ENCODE measurements around the gene PLPP4. TPM values are rescaled to one million over a fixed set of nuclear protein-coding genes. Genes with fewer than 3 reads are reported as not detected.

Gene PLPP4
- total RNA-seq, 1 experiment from 2014 or later = 14.7 TPM

DNA sequence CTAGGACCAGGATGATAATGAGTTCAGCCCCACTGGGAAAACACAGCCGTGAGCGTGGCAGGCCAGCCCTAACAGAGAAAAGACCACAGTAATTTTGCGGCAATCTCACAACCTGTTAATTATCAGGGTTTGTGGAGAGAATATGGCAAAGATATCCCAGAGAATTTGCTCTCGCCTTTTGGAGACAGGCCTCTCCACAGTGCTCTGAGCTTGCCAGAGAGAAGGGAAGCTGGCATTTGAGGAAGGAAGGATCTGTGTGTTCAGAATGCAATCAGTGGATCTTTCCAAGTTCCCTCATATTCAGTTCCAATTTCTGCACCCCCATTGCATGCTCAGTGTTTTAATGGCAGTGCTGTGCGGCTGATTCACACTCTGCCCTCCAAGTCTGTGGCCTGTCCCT lies 60.2 kb downstream of the PLPP4 start:
- no peak for DNase-seq (ENCODE audit: low spot score)

DNA sequence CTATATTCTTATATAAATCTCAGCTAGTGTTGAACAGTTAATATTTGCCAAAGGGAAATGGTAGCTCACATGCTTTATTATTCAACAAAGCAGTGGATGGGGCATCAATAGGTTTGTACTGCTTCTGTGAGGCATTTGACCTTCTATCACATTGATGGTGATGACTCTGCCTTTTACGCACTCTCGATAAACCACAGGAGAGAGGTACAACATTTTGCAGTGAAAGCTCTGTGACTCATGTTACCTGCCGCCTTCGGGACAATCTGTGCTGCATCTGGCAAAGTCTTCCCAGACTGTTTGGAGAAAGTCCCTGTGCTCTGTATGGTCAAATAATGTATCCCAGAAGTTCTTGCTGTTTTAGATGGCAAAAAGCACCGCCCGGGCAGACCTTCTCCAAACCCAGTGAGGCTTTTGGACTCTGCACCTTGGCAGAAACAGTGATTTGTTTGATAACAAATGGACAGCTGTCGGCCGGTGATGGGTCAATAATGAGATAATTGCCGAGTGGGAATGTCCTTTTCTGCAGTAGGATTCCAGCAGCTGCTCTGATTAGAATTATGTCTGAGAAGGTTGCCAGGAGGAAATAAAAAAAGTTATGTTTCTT lies 61.0 kb downstream of the PLPP4 start:
- no peak for DNase-seq (ENCODE audit: low spot score)

DNA sequence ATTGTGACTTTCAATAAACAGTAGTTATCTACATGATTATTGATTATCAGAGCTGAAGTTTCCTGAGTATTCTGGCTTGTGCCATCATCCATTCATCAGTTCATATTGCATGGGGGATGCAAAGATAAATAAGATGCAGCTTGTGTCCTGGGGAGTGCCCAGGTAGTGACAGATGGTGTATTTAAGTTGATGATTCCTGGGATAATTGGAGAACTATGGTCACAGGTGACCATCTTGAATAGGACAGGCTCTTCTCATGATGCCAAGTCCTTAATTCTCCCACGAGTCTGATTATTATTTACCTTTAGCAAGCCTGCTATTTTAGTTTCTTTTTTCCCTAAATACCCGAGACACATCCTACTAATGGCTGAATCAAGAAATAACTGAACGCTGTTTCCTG lies 64.9 kb downstream of the PLPP4 start:
- no peak for DNase-seq (ENCODE audit: low spot score)

DNA sequence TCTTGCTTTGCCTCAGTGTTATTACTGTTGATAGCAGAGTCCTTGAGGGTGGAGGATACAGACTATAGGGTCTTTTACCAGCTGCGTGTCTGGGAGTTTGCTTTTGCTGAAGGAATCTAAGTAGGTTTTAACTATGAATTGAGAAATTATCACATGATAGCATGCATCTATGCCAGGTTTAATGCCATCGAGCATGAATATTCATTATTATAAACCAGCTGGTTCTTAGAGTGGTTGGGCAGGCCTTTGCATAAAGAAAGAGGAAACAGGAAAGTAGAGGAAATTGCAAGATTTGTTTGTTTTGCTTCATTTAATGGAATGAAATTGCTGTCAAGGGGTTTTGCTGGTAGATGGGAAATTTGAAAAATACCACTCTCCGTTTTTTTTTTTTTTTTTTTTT lies 70.7 kb downstream of the PLPP4 start:
- DNase-seq (ENCODE audit: low spot score) = no peak

DNA sequence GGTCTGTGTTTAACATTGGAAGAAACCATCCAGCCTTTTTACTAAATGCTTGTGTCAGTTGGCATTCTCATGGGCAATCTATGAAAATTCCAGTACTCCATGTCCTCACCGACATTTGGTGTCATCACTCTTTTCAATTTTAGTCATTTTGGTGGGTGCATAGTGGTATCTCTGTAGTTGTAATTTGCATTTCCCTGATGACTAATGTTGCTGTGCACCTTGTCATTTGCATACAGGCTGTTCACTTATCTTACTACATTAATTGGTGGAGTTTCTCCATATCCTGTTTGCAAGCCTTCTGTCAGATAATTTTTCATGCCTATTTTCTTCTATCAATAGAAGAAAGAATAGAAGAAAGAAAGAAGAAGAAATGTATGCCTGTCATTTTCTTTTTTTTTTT lies 73.7 kb downstream of the PLPP4 start:
- no peak for DNase-seq (ENCODE audit: low spot score)

DNA sequence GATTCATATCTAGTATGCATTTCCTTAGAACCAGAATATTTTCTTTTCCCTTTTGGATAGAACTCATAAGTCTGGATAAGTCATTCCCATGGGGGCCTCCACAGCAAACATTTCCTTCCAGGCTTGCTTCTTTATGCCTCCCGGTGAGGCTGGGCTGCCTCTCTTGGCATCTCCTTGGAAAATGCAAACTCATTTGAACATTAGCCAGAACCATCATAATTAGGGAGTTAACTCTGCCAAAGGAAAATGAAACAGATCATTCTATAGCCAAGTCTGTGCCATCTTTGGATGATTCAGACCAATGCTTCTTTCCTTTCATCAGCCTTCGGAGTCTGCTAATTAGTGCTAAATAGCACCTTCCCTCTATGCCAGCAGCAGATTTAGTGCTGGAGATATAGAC lies 81.1 kb downstream of the PLPP4 start:
- DNase-seq (ENCODE audit: low spot score) = no peak

DNA sequence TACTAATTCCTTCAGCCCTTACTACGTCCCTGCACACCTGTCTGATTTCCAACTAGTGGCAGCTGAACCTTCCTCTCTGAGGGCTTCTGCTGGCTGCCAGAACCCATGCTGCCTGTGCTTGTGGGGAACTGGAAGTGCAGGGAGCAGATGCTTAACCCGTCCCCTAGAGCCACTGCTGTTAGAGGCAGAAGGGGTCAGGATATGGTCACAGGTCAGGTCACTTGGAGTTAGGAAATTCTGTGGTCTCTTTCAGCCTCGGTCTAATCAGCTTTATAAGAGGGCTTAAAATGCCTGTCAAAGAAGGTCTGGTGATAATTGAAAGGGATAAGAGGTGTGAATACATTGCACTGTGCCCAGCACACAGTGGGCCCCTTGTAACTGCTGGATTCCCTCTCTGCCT lies 82.0 kb downstream of the PLPP4 start:
- DNase-seq (ENCODE audit: low spot score) = no peak

DNA sequence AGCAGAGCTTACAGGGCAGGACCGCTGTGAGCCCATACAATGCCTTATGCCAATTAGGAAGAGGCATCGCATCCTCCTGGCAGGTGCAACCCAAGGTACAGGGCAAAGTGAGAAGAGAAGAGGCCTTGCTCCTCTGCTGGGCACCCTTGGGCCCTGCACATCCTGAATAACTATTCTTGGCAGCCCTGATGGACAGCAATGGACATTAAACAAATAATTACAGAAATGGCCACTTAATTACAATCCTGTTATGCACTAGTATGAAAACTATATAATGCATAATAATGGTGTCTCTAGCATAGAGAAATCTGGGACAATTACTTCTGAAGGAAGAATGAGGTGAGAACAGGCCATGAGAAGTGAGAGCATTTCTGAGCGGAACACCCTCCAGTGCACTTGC lies 83.5 kb downstream of the PLPP4 start:
- DNase-seq (ENCODE audit: low spot score) = no peak

DNA sequence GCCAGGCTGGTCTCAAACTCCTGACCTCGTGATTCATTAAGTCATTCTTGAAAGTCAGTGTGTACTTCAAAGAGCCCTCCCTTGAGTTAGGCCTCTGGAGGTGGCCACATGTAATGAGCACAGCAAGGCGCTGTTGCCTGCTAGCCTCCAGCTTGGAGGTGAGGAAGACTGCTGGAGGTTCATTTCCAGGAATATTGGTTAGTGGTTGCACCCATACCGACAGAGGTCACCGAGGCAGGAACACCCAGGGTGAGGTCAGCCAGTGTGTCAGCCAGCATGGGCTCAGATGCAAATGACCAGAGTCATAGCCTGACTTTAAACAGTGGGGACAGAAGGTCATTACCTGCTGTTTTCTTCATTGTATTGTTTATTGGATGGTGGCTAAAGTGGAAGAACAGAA lies 85.0 kb downstream of the PLPP4 start:
- no peak for DNase-seq (ENCODE audit: low spot score)

DNA sequence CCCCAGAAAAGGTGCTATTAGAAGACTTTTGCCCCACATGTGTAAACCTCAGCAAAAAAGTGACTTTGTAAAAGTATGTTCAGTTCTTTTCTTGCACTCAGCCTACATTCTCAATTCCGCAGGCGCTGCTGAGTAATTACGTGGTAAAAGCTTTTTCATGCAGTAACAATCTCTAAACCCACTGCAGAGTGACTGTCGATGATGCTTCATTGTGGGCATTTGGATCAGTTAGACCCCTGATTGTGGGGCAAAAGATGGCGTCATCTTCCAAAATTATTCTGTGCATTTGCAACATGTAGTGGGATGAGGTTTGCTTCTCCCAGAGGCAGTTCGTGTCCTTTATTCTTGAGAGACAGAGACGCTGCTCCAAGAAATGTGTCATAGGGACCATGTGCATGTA lies 85.6 kb downstream of the PLPP4 start:
- no peak for DNase-seq (ENCODE audit: low spot score)

DNA sequence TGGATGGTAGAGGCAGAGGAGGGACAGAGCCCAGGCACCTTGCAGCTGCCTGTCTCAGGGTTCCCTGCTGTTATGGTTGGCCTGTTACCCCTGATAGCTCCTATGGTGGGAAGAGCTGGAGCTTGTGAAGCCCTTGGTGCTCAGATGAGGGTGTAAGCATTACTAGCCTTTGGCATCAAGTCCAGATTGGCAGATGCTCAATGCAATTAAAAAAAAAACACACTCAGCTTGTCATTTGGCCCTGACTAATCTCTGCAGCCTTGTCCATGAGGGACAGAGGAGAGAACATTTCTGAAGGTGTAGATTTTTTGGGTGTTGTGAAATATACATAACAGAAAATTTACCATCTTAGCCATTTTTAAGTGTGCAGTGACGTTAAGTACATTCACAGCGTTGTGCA lies 86.3 kb downstream of the PLPP4 start:
- no peak for DNase-seq (ENCODE audit: low spot score)

DNA sequence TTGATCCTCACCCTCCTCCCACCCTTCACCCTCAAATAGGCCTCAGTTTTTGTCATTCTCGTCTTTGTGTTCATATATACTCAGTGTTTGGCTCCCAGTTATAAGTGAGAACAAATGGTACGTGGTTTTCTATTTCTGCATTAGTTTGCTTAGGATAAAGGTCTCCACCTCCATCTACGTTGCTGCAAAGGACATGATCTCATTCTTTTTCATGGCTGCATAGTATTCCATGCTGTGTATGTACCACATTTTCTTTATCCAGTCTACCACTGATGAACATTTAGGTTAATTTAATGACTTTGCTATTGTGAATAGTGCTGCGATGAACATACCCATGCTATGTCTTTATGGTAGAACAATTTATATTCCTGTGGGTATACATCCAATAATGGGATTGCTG lies 91.2 kb downstream of the PLPP4 start:
- DNase-seq (ENCODE audit: low spot score) = no peak

DNA sequence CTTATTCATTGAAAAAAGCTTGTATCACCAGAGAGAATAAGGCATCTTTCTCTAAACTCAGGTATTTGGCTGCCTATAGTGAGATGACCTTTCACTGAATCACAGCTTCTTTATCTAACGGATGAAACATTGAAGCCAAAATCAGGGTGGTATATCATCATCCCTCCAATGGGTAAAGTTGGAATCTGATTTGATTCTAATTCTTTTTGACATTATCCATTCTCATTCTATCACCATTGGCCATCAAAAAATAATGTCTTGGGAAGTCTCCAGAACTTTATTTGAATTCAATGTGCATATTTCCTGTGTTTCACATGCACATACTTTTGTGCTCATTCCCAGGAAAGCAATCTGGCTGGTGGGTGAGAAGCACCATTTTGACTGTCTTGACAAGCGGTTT lies 95.2 kb downstream of the PLPP4 start:
- no peak for DNase-seq (ENCODE audit: low spot score)

DNA sequence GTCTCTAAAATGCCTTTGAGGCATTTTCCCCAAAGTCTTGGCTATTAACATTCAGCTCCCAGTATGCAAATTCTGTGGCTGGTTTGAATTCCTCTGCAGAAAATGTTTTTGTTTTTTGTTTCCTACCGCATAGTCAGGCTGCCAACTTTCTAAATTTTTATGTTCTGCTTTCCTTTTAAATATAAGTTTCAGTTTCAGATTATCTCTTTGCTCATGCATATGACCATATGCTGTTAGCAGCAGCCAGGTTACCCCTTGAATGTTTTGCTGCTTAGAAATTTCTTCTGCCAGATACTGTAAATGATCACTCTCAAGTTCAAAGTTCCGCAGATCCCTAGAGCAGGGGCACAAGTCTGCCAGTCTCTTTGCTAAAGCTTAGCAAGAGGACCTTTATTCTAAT lies 96.9 kb downstream of the PLPP4 start:
- DNase-seq (ENCODE audit: low spot score) = no peak

DNA sequence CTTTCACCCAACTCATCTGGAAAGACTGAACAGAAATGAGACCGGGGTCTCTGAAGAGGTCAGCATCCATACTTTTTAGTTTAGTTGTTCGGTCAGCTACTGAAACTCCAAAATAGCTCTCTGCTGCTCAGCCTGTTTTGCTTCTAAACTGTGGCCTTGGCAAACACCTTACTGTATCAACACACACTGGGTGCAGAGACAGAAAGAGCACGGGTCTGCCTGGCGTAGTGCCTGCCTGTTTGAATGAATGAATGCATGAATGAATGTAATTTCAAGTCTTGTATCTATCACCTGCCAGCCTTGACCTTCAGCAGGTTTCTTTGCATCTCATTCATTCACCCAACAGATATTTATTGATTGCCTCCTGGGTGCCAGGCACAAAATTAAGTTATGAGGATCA lies 98.4 kb downstream of the PLPP4 start:
- no peak for DNase-seq (ENCODE audit: low spot score)

DNA sequence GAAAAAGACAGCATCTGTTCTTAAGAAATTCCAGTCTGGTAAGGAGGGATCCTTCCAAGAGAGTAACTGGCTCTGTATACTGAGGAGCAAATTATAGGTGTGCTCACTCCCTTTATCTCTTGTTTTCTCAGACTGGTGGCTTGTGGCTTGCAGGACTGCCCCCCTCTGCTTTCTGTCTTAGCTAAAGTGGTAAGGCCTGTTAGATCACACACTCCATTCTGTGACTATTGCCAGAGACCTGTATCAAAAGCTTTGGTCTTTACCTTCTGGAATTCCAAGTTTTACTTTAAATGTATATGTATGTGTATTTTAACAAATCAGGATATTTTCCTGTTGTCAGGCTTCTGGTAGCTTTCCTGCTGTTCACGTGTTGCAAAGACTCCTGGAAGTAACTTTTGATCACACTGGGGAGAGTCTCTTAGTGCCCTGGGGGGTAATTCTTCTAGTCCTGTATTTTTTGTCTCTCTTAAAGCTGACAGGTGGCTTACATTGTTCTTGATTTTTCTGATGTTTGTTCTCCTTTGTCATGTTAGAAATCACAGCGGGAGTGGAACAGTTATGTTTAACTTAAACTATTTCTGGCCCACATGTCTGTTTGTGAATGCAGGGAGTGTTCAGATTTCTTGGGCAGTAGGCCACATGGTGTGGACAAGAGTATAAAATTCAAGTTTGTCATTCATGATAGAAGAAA lies 99.0 kb downstream of the PLPP4 start:
- no peak for DNase-seq (ENCODE audit: low spot score)

DNA sequence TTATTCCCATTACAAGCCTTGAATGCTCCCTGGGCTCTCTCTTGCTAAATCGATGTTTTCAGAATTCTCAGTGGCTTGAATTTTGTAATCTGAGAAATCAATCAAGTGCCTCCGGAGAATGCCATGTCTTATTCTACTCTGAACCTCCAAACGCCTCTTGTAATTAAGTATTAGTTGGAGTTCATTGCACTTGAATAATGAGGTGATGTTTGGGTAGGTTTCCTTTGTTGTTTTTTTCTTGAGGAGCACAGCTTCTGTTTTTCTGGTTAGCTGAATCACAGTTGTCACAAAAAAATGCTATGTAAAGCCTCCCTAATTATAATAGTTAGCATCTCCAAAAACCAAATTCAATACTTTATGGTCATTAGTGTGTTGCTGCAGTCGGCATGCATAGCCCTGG lies 100.3 kb downstream of the PLPP4 start:
- DNase-seq (ENCODE audit: low spot score) = no peak

DNA sequence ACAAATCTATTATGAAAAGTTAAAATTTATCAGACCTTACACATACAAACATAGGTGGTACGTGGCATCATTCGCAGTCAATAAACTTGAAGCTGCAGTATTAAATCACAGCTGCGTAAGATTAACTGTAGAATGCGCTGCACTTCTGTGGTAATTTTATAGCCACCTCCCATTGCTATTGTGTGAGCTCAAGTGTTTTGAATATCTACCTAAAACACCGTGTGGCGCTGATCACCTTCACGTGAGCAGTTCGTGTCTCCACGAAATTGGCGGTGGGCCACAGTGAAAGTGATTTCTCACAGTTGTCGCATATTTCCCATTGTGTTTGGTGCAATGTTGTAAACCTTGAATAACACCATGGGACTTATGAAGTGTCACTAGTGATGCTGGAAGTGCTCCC lies 102.8 kb downstream of the PLPP4 start:
- DNase-seq (ENCODE audit: low spot score) = no peak

DNA sequence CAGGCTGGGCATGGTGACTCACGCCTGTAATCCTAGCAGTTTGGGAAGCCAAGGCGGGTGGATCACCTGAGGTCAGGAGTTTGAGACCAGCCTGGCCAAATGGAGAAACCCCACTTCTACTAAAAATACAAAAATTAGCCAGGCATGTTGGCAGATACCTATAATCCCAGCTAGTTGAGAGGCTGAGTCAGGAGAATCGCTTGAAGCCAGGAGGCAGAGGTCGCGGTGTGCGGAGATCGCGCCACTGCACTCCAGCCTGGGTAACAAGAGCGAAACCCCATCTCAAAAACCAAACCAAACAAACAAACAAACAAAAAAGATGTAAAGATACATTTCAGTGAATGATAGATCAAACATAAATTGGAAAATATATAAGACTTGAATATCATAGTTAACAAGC lies 105.9 kb downstream of the PLPP4 start:
- no peak for DNase-seq (ENCODE audit: low spot score)

DNA sequence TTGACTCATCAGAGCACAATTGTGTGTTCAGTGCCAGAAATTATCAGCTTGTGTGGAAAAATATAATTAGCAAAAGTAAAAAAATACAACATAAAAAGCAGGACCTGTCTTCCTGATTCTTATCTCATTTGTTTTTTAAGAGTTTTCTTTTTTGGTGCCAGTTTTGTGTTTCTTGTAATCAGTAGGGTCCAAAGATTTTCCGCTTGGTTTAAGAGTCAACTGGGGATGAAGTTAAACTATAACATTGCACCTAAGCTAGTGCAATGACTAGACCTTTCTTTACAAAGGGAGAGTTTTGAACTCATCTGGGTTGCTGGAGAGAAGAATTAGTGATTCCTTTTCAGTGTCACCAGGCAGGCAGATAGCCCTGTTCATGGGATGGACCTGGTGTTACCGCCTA lies 113.4 kb downstream of the PLPP4 start:
- no peak for DNase-seq (ENCODE audit: low spot score)

DNA sequence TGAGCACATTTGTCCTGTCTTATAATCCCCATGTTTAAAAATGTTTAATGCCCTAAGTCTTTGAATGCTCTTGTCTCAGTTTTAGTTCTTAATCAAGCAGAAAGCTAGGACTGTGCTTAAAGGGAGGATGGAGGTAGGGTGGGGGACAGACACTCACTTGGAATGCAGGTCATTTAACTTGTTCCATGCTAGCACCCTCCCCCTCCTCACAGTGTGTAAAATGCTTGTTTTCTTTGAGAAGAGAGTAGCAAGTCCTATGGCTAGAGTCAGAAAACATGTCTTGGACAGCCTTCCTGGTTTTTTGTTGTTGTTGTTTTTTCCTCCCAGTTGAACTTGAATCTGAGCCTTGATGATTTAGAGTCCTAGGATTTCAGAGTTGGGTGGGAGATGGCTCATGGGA lies 114.2 kb downstream of the PLPP4 start:
- no peak for DNase-seq (ENCODE audit: low spot score)

DNA sequence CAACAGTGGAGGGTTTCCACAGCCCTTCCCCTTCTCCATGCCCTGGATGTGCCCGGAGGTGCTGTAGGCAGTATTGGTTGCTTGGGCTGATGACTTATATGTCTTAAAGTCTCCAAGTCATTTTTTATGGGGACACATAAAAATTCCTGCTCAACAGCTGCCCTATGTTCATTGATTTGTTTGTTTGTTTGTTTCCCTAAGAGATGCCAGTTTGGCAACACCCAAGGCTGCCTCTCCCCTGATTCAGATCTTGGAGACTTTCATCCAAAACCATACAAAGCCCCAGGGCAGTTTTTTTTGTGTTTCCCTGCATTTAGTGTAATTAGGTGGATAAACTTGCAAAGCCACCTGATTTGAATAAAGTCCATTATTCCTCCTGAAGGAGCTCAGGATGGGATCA lies 115.3 kb downstream of the PLPP4 start:
- DNase-seq (ENCODE audit: low spot score) = no peak

DNA sequence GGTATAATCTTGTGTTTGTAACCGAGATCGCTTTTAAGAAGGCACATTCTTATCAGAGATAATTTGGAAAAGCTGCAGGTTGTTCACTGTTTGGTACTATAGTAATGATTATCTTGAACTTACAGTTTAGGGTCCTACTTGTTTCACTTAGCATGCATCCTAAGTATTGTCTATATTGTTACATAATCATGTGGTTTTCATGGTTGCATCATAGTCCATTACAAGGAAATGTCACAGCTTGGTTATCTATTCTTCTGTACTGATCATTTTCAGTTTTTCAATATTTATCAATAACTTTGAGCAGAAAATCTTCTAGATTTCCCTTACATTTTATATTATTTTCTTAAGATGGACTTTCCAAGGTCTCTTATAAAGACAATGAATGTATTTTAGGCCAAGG lies 116.3 kb downstream of the PLPP4 start:
- no peak for DNase-seq (ENCODE audit: low spot score)

DNA sequence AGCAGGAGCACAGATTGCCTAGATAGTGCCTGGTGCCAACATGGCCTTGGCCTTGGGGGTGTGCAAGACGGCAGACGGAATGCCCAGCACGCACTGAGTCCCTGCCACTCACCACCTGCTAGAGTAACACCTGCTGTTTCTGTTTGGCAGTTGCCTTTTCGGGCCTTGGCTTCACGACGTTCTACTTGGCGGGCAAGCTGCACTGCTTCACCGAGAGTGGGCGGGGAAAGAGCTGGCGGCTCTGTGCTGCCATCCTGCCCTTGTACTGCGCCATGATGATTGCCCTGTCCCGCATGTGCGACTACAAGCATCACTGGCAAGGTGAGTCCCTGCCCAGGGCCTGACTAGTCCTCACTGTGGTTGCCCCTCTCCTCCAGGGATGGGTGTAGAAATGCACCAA lies 118.0 kb downstream of the PLPP4 start:
- DNase-seq (ENCODE audit: low spot score) = no peak

All from H4 (cell line).